ENCODE results near the gene IRF3. TPM values are rescaled to one million over a fixed set of nuclear protein-coding genes. Genes with fewer than 3 reads are reported as not detected.
A peak's percentile ranks its signal among the peaks of the same experiment; 100 is the strongest.

IRF3 gene
- total RNA-seq = 80.9 and 88.9 TPM in 2 replicates
- long read RNA-seq, transcript IRF3-203 (8 exons, 1,613 nt) = major isoform, 17 of 46 reads
- long read RNA-seq, partial matches to known transcripts = 5 of 46 reads
- long read RNA-seq, other reads (novel, unspliced or antisense) = 22 of 46 reads

GRCh38 chr19:49665351-49666119 lies at the start of gene IRF3, which contains the start of gene BCL2L12:
Gene IRF3, minus strand, starts transcription at chr19:49665857. Its CDS starts 1,019 bp downstream, at chr19:49664838.
Gene BCL2L12, plus strand, starts transcription at chr19:49665933. Its CDS starts 760 bp downstream, at chr19:49666693.
- Mint-ChIP-seq H3K27ac (ENCODE audit: unreplicated experiment) (peak within 1 kb of the TSS; percentile 94), H3K27me3 (ENCODE audit: unreplicated experiment) (no peaks in the 10 kb centered on the region)
- DNase-seq (ENCODE audit: extremely low spot score, unreplicated experiment) = peak; percentile 99

GRCh38 chr19:49713236-49713845 lies 47.7 kb upstream of the IRF3 start:
- H3K27me3 Mint-ChIP-seq (ENCODE audit: unreplicated experiment) = no peaks in the 10 kb centered on the region
- no peak for DNase-seq (ENCODE audit: extremely low spot score, unreplicated experiment)
- H3K36me3 Mint-ChIP-seq (ENCODE audit: unreplicated experiment) = peaks cover 13% of the 10 kb centered on the region
- no peak overlapping the region for H3K27ac Mint-ChIP-seq (ENCODE audit: unreplicated experiment)
- H3K4me3 Mint-ChIP-seq (ENCODE audit: unreplicated experiment) = no peak overlapping the region
- H3K4me1 Mint-ChIP-seq (ENCODE audit: unreplicated experiment) = peaks cover 13% of the 10 kb centered on the region
- no peak for TF ChIP-seq CTCF (IDR thresholded peaks at IDR 0.05)
- H3K9me3 Mint-ChIP-seq (ENCODE audit: unreplicated experiment) = no peaks in the 10 kb centered on the region

More at GRCh38 chr19:49665351-49666119, at the start of gene IRF3, which contains the start of gene BCL2L12:
- Mint-ChIP-seq H3K4me3 (ENCODE audit: unreplicated experiment) (peak within 1 kb of the TSS; percentile 92), H3K36me3 (ENCODE audit: unreplicated experiment) (no peaks in the 10 kb centered on the region), H3K4me1 (ENCODE audit: unreplicated experiment) (peaks cover 27% of the 10 kb centered on the region), H3K9me3 (ENCODE audit: unreplicated experiment) (no peaks in the 10 kb centered on the region)
- no peak for TF ChIP-seq CTCF (IDR thresholded peaks at IDR 0.05)

GRCh38 chr19:49712397-49712859 lies 46.8 kb upstream of the IRF3 start:
- H3K36me3 Mint-ChIP-seq (ENCODE audit: unreplicated experiment) = peaks cover 14% of the 10 kb centered on the region
- TF ChIP-seq CTCF (IDR thresholded peaks at IDR 0.05) = no peak
- H3K4me3 Mint-ChIP-seq (ENCODE audit: unreplicated experiment) = no peak overlapping the region
- no peaks in the 10 kb centered on the region for H3K9me3 Mint-ChIP-seq (ENCODE audit: unreplicated experiment)
- H3K27me3 Mint-ChIP-seq (ENCODE audit: unreplicated experiment) = no peaks in the 10 kb centered on the region
- H3K4me1 Mint-ChIP-seq (ENCODE audit: unreplicated experiment) = peaks cover 5% of the 10 kb centered on the region
- no peak overlapping the region for H3K27ac Mint-ChIP-seq (ENCODE audit: unreplicated experiment)
- no peak for DNase-seq (ENCODE audit: extremely low spot score, unreplicated experiment)

GRCh38 chr19:49710372-49710951 lies 44.8 kb upstream of the IRF3 start:
- no peak for TF ChIP-seq CTCF (IDR thresholded peaks at IDR 0.05)
- Mint-ChIP-seq H3K4me1 (ENCODE audit: unreplicated experiment) (peaks cover 3% of the 10 kb centered on the region), H3K27ac (ENCODE audit: unreplicated experiment) (no peak overlapping the region), H3K9me3 (ENCODE audit: unreplicated experiment) (no peaks in the 10 kb centered on the region), H3K4me3 (ENCODE audit: unreplicated experiment) (no peak overlapping the region), H3K36me3 (ENCODE audit: unreplicated experiment) (peaks cover 17% of the 10 kb centered on the region), H3K27me3 (ENCODE audit: unreplicated experiment) (no peaks in the 10 kb centered on the region)
- DNase-seq (ENCODE audit: extremely low spot score, unreplicated experiment) = no peak

Data from osteocyte (in vitro differentiated cells).